HepG2 (cell line): ENCODE results near the gene MXRA8. TPM values are rescaled to one million over a fixed set of nuclear protein-coding genes. Genes with fewer than 3 reads are reported as not detected.

ENCODE experiments used
- ARNTL ChIP-seq: sonication (generic); formaldehyde crosslinking; IDR thresholded peaks from 2 replicates; pipeline ENCODE4 v1.4.0; 2020; ENCODE audit warnings: mild to moderate bottlenecking, missing genetic modification reagents
- CBFB ChIP-seq: sonication (generic); formaldehyde crosslinking; IDR thresholded peaks from 2 replicates; pipeline ENCODE4 v1.4.0; 2020; ENCODE audit warnings: missing genetic modification reagents
- JUNB ChIP-seq: sonication (generic); formaldehyde crosslinking; IDR thresholded peaks from 2 replicates; pipeline ENCODE4 v1.8.0; 2022; ENCODE audit warnings: missing genetic modification reagents, mild to moderate bottlenecking, borderline replicate concordance
- PITX1 ChIP-seq: sonication (generic); formaldehyde crosslinking; IDR thresholded peaks from 2 replicates; pipeline ENCODE4 v1.5.1; 2020; ENCODE audit warnings: mild to moderate bottlenecking, missing genetic modification reagents
- YEATS4 ChIP-seq: sonication (generic); formaldehyde crosslinking; IDR thresholded peaks from 2 replicates; pipeline ENCODE4 v1.4.0; 2020; ENCODE audit warnings: missing genetic modification reagents, borderline replicate concordance
- ZNF12 ChIP-seq: sonication (generic); formaldehyde crosslinking; IDR thresholded peaks from 2 replicates; pipeline ENCODE4 v1.5.0; 2020; ENCODE audit warnings: missing genetic modification reagents
- ZNF251 ChIP-seq: sonication (generic); formaldehyde crosslinking; IDR thresholded peaks from 2 replicates; pipeline ENCODE4 v1.9.0; 2021; ENCODE audit warnings: mild to moderate bottlenecking, missing genetic modification reagents
- ZNF354B ChIP-seq: sonication (generic); formaldehyde crosslinking; IDR thresholded peaks from 2 replicates; pipeline ENCODE4 v1.8.0; 2022; ENCODE audit warnings: mild to moderate bottlenecking, missing genetic modification reagents
- ZNF629 ChIP-seq: sonication (generic); formaldehyde crosslinking; conservative IDR thresholded peaks from 2 replicates; pipeline ENCODE4 v1.5.0; 2020; ENCODE audit warnings: missing genetic modification reagents
- ZNF724P ChIP-seq: sonication (generic); formaldehyde crosslinking; IDR thresholded peaks from 2 replicates; pipeline ENCODE4 v1.8.0; 2022; ENCODE audit warnings: missing genetic modification reagents, borderline replicate concordance
- ZNF740 ChIP-seq: sonication (generic); formaldehyde crosslinking; IDR thresholded peaks from 2 replicates; pipeline ENCODE4 v1.4.0; 2020; ENCODE audit warnings: missing genetic modification reagents
- ZNF788 ChIP-seq: sonication (generic); formaldehyde crosslinking; IDR thresholded peaks from 2 replicates; pipeline ENCODE4 v1.5.0; 2020; ENCODE audit warnings: mild to moderate bottlenecking, missing genetic modification reagents, borderline replicate concordance
- ZNF839 ChIP-seq: sonication (generic); formaldehyde crosslinking; IDR thresholded peaks from 2 replicates; pipeline ENCODE4 v1.4.0; 2020; ENCODE audit warnings: missing genetic modification reagents, mild to moderate bottlenecking, borderline replicate concordance
- ZNF850 ChIP-seq: sonication (generic); formaldehyde crosslinking; conservative IDR thresholded peaks from 2 replicates; pipeline ENCODE4 v1.9.0; 2021; ENCODE audit warnings: mild to moderate bottlenecking, missing genetic modification reagents
- ZNF878 ChIP-seq: sonication (generic); formaldehyde crosslinking; IDR thresholded peaks from 2 replicates; pipeline ENCODE4 v1.8.1; 2023; ENCODE audit warnings: mild to moderate bottlenecking, missing genetic modification reagents, moderate library complexity
- polyA plus RNA-seq, 8 experiments: library from polyadenylated mRNA; depleted of rRNA in 3 of 8; stranded (reverse) in 7 of 8; unstranded in 1 of 8; fragments of >200 nt; fragmentation: Illumina TruSeq in 4 of 8; extraction: Trizol in 4 of 8; gene quantifications; 2 replicates each; pipeline versions ENCODE4 v1.2.1 to v1.2.3, GENCODE V29; 2011 to 2016; ENCODE audit warnings: low read depth in 4 of 8, missing spikeins in 1 of 8, mixed read lengths in 1 of 8; ENCODE audit not compliant: insufficient read depth in 1 of 8
- total RNA-seq, 5 experiments: library from RNA; depleted of rRNA; stranded (reverse); fragments of >200 nt; fragmentation: Illumina TruSeq; extraction: Trizol; gene quantifications; 2 replicates each; pipeline ENCODE4 v1.2.3, GENCODE V29; 2016; ENCODE audit warnings: low read depth in 1 of 5
- TF ChIP-seq, protein P1 (sequence below): sonication (generic); formaldehyde crosslinking; IDR thresholded peaks from 2 replicates; pipeline ENCODE4 v1.4.0; 2020; ENCODE audit warnings: low read depth, missing genetic modification reagents
- TF ChIP-seq, protein P2 (sequence below): sonication (generic); formaldehyde crosslinking; IDR thresholded peaks from 2 replicates; pipeline ENCODE4 v1.4.0; 2020; ENCODE audit warnings: mild to moderate bottlenecking, missing genetic modification reagents
- TF ChIP-seq, protein P3 (sequence below): sonication (generic); formaldehyde crosslinking; IDR thresholded peaks from 2 replicates; pipeline ENCODE4 v1.8.0; 2023; ENCODE audit warnings: mild to moderate bottlenecking, missing genetic modification reagents
- TF ChIP-seq, protein P4 (sequence below): sonication (generic); formaldehyde crosslinking; IDR thresholded peaks from 2 replicates; pipeline ENCODE4 v1.4.0; 2020; ENCODE audit warnings: mild to moderate bottlenecking, low read depth, missing genetic modification reagents
- TF ChIP-seq, protein P5 (sequence below), 2 experiments: fragments of 450-650 bp in 1 of 2; sonication (generic) in 1 of 2; formaldehyde crosslinking; IDR thresholded peaks; 2 replicates each; pipeline versions ENCODE4 v1.5.0 to v1.8.0; 2020 to 2022; ENCODE audit warnings: mild to moderate bottlenecking in 1 of 2, missing genetic modification reagents in 1 of 2

The MXRA8 gene
- total and polyA plus RNA-seq, 2 of the 13 experiments (the other 11 are each of a cell fraction or from before 2014, with no cell fraction given) = 19.8 to 44.8 TPM

DNA sequence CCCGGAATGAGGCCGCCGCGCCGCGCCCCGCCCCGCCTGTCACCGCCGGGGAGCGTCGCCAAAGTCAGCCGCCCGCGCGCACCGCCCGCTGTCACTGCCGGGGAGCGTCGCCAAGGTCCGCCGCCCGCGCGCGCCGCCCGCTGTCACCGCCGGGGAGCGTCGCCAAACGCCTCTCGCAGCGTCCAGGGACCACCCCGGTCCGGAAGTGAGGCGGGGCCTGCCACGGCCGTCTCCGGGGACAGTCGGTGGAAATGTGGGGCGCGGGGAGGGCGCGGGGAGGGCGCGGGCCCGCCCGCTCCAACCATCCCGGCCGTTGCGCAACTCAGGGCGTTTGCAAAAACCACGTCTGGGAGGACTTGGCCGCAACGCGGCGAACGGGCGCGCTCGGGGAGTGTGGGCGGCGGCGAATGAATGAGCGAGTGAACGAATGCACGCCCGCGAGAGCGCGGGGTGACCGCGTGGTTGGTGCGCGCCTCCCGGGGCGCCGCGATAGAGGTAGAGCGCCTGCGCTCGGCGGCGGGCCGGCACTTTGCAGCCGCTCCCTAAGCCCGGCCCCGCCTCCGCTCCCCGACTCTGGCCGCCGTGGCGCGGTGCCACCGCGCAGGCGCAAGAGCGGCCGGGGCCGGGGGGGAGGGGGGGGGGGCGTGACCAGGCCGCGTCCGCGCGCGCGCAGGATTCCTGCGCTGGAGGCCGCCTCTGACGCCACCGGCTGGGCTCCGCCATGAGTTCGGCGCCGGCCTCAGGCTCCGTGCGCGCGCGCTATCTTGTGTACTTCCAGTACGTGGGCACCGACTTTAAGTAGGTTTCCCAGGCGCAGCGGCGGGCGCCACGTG is 50.2 kb downstream of the MXRA8 start, which contains the start of the genes ACAP3 and PUSL1 (continued):
- TF ChIP-seq, protein P1, sequence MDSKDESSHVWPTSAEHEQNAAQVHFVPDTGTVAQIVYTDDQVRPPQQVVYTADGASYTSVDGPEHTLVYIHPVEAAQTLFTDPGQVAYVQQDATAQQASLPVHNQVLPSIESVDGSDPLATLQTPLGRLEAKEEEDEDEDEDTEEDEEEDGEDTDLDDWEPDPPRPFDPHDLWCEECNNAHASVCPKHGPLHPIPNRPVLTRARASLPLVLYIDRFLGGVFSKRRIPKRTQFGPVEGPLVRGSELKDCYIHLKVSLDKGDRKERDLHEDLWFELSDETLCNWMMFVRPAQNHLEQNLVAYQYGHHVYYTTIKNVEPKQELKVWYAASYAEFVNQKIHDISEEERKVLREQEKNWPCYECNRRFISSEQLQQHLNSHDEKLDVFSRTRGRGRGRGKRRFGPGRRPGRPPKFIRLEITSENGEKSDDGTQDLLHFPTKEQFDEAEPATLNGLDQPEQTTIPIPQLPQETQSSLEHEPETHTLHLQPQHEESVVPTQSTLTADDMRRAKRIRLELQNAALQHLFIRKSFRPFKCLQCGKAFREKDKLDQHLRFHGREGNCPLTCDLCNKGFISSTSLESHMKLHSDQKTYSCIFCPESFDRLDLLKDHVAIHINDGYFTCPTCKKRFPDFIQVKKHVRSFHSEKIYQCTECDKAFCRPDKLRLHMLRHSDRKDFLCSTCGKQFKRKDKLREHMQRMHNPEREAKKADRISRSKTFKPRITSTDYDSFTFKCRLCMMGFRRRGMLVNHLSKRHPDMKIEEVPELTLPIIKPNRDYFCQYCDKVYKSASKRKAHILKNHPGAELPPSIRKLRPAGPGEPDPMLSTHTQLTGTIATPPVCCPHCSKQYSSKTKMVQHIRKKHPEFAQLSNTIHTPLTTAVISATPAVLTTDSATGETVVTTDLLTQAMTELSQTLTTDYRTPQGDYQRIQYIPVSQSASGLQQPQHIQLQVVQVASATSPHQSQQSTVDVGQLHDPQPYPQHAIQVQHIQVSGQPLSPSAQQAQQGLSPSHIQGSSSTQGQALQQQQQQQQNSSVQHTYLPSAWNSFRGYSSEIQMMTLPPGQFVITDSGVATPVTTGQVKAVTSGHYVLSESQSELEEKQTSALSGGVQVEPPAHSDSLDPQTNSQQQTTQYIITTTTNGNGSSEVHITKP (CRISPR knock-in tag) = peak; percentile 67; the same call in 1 of the 2 replicates
- TF ChIP-seq ZNF839 (no peak), ZNF740 (peak; percentile 86; the same call in 1 of the 2 replicates), ZNF12 (0 out of 2 replicates have a peak, but pooled peaks have one; percentile 45), CBFB (CRISPR knock-in tag) (0 out of 2 replicates have a peak, but pooled peaks have one; percentile 22), ZNF724P (CRISPR knock-in tag) (peak; percentile 58; the same call in 1 of the 2 replicates), ZNF850 (CRISPR knock-in tag) (0 out of 2 replicates have a peak, but pooled peaks have one; percentile 15), ARNTL (peak; percentile 45; the same call in 1 of the 2 replicates), ZNF629 (peak; percentile 14; the same call in 1 of the 2 replicates), YEATS4 (CRISPR knock-in tag) (peak; percentile 93), ZNF354B (CRISPR knock-in tag) (no peak), ZNF878 (no peak), ZNF251 (CRISPR knock-in tag) (no peak), JUNB (no peak), ZNF788 (CRISPR knock-in tag) (peak; percentile 64), PITX1 (CRISPR knock-in tag) (peak; percentile 11; the same call in 1 of the 2 replicates)
- TF ChIP-seq, protein P2, sequence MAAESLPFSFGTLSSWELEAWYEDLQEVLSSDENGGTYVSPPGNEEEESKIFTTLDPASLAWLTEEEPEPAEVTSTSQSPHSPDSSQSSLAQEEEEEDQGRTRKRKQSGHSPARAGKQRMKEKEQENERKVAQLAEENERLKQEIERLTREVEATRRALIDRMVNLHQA = no peak
- TF ChIP-seq, protein P3, sequence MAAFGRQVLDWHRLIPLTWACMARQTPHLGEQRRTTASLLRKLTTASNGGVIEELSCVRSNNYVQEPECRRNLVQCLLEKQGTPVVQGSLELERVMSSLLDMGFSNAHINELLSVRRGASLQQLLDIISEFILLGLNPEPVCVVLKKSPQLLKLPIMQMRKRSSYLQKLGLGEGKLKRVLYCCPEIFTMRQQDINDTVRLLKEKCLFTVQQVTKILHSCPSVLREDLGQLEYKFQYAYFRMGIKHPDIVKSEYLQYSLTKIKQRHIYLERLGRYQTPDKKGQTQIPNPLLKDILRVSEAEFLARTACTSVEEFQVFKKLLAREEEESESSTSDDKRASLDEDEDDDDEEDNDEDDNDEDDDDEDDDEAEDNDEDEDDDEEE (CRISPR knock-in tag) = no peak; the same call in 1 of the 2 replicates
- TF ChIP-seq, protein P4, sequence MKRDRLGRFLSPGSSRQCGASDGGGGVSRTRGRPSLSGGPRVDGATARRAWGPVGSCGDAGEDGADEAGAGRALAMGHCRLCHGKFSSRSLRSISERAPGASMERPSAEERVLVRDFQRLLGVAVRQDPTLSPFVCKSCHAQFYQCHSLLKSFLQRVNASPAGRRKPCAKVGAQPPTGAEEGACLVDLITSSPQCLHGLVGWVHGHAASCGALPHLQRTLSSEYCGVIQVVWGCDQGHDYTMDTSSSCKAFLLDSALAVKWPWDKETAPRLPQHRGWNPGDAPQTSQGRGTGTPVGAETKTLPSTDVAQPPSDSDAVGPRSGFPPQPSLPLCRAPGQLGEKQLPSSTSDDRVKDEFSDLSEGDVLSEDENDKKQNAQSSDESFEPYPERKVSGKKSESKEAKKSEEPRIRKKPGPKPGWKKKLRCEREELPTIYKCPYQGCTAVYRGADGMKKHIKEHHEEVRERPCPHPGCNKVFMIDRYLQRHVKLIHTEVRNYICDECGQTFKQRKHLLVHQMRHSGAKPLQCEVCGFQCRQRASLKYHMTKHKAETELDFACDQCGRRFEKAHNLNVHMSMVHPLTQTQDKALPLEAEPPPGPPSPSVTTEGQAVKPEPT (CRISPR knock-in tag) = 0 out of 2 replicates have a peak, but pooled peaks have one; percentile 26
- TF ChIP-seq, protein P5, sequence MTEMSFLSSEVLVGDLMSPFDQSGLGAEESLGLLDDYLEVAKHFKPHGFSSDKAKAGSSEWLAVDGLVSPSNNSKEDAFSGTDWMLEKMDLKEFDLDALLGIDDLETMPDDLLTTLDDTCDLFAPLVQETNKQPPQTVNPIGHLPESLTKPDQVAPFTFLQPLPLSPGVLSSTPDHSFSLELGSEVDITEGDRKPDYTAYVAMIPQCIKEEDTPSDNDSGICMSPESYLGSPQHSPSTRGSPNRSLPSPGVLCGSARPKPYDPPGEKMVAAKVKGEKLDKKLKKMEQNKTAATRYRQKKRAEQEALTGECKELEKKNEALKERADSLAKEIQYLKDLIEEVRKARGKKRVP (CRISPR knock-in tag; IDR thresholded peaks at IDR 0.05) = peak in 1 of 2 experiments; percentile 60; a peak in 1 of 4 replicates
